ENCODE data around the gene SPPL2A. TPM values are rescaled to one million over a fixed set of nuclear protein-coding genes. Genes with fewer than 3 reads are reported as not detected.

SPPL2A gene
- total RNA-seq, 1 donor from 2014 or later: 40.7 TPM

DNA sequence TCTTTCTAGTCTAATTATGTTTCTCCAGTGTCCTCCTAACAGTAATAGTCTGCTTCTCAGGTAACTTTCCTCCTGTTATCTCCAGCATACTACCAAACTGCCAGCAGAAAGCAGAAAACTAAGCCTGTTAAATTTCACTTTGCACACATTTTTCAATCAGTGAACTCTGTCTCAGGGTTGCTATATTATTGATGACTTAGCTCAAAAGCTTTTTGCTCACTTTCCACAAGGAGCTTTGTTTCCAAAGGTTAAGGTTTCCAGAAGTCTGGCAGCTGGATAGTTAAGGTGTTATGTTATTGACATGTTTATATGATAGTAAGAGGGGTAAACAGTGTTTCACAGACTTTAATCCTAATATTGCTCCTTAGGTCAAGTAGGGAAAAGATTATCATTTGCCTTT is 84.0 kb downstream of the SPPL2A start:
- Mint-ChIP-seq H3K27ac (ENCODE audit: unreplicated experiment) (no peak overlapping the region), H3K4me3 (ENCODE audit: unreplicated experiment) (no peak overlapping the region)

GRCh38 chr15:50676799-50677483 is 88.6 kb downstream of the SPPL2A start:
- H3K36me3 Mint-ChIP-seq (ENCODE audit: unreplicated experiment): no peaks in the 10 kb centered on the region
- H3K4me3 Mint-ChIP-seq (ENCODE audit: unreplicated experiment): no peak overlapping the region
- H3K4me1 Mint-ChIP-seq (ENCODE audit: low read depth, unreplicated experiment): no peaks in the 10 kb centered on the region
- no peaks in the 10 kb centered on the region for H3K9me3 Mint-ChIP-seq (ENCODE audit: unreplicated experiment)
- H3K27ac Mint-ChIP-seq (ENCODE audit: unreplicated experiment): no peak overlapping the region
- no peak for DNase-seq
- H3K27me3 Mint-ChIP-seq (ENCODE audit: unreplicated experiment): no peaks in the 10 kb centered on the region
- no peak for TF ChIP-seq CTCF (IDR thresholded peaks at IDR 0.05; ENCODE audit: partially characterized antibody, unreplicated experiment)

More for the DNA sequence above, 84.0 kb downstream of the SPPL2A start:
- Mint-ChIP-seq H3K9me3 (ENCODE audit: unreplicated experiment) (peaks cover 2% of the 10 kb centered on the region), H3K36me3 (ENCODE audit: unreplicated experiment) (no peaks in the 10 kb centered on the region), H3K27me3 (ENCODE audit: unreplicated experiment) (peaks cover 3% of the 10 kb centered on the region), H3K4me1 (ENCODE audit: low read depth, unreplicated experiment) (peaks cover 6% of the 10 kb centered on the region)
- no peak for TF ChIP-seq CTCF (IDR thresholded peaks at IDR 0.05; ENCODE audit: partially characterized antibody, unreplicated experiment)
- DNase-seq: no peak

GRCh38 chr15:50675535-50676144 is 89.9 kb downstream of the SPPL2A start:
- H3K36me3 Mint-ChIP-seq (ENCODE audit: unreplicated experiment): no peaks in the 10 kb centered on the region
- H3K27ac Mint-ChIP-seq (ENCODE audit: unreplicated experiment): no peak overlapping the region
- H3K27me3 Mint-ChIP-seq (ENCODE audit: unreplicated experiment): no peaks in the 10 kb centered on the region
- H3K9me3 Mint-ChIP-seq (ENCODE audit: unreplicated experiment): no peaks in the 10 kb centered on the region
- no peak overlapping the region for H3K4me3 Mint-ChIP-seq (ENCODE audit: unreplicated experiment)
- DNase-seq: no peak
- peak; percentile 92 for TF ChIP-seq CTCF (IDR thresholded peaks at IDR 0.05; ENCODE audit: partially characterized antibody, unreplicated experiment)
- H3K4me1 Mint-ChIP-seq (ENCODE audit: low read depth, unreplicated experiment): no peaks in the 10 kb centered on the region

- H3K27ac Mint-ChIP-seq (ENCODE audit: unreplicated experiment): no peak overlapping the region
- H3K27me3 Mint-ChIP-seq (ENCODE audit: unreplicated experiment): no peaks in the 10 kb centered on the region
- H3K4me3 Mint-ChIP-seq (ENCODE audit: unreplicated experiment): no peak overlapping the region
- no peak for DNase-seq
- H3K9me3 Mint-ChIP-seq (ENCODE audit: unreplicated experiment): no peaks in the 10 kb centered on the region
- H3K4me1 Mint-ChIP-seq (ENCODE audit: low read depth, unreplicated experiment): no peaks in the 10 kb centered on the region
- peaks cover 10% of the 10 kb centered on the region for H3K36me3 Mint-ChIP-seq (ENCODE audit: unreplicated experiment)
- TF ChIP-seq CTCF (IDR thresholded peaks at IDR 0.05; ENCODE audit: partially characterized antibody, unreplicated experiment): no peak
Observed at GRCh38 chr15:50670115-50670514, 95.4 kb downstream of the SPPL2A start.

- Mint-ChIP-seq H3K36me3 (ENCODE audit: unreplicated experiment) (peaks cover 10% of the 10 kb centered on the region), H3K27me3 (ENCODE audit: unreplicated experiment) (no peaks in the 10 kb centered on the region), H3K4me1 (ENCODE audit: low read depth, unreplicated experiment) (no peaks in the 10 kb centered on the region), H3K4me3 (ENCODE audit: unreplicated experiment) (no peak overlapping the region), H3K27ac (ENCODE audit: unreplicated experiment) (no peak overlapping the region), H3K9me3 (ENCODE audit: unreplicated experiment) (no peaks in the 10 kb centered on the region)
- no peak for DNase-seq
- no peak for TF ChIP-seq CTCF (IDR thresholded peaks at IDR 0.05; ENCODE audit: partially characterized antibody, unreplicated experiment)
Observed at GRCh38 chr15:50669611-50670010, 95.9 kb downstream of the SPPL2A start.

All from glutamatergic neuron (in vitro differentiated cells).